NCI-H1436 treated with DMSO at 0.1 percent for 48 hours (cell line): ENCODE measurements around the gene SH2D4B.
A peak's percentile ranks its signal among the peaks of the same experiment; 100 is the strongest.
"Not testable (repeated sequence)": the region's sequence is repeated elsewhere in the genome, so short reads cannot be mapped to it uniquely, and the experiment has no call there.

Source experiments
- DNase-seq: peaks from one replicate; lab custom pipeline; 2025; lab: John Stamatoyannopoulos, UW

SH2D4B gene

DNA sequence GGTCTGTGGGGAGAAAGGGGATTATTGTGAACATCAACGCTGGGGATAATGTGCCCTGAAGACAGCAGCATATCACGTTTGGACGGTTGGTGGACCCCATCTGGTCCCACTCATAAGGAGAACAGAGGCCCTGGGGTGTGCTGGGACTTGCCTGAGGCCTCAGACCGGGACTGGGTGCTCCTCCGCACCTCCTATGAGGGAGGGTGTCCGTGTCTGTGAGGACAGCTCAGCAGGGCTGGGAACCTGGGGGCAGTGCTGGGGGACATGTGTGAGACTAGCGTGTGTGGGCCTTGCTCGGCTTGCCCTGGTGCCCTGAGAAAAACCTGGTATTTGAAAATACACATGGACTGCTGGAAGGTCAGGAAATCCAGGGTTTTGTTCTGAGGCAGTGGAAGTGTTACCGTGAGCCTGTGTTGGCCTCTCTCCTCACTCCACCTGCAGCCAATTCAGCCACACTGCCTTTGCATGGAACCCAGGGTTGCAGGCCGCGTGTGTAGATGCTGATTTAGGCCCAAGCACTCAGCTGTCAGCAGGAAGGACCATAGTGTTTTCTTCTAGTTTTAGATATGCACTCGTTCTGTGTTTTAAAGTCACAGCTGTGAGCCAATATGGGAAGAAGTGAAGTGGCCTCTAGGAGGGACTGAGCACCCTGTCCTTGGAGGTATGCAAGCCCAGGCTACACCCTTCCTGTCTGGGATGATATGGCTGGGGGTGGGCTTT lies 13.4 kb upstream of the SH2D4B start:
- no peak for DNase-seq

- no peak for DNase-seq
These were observed 11.5 kb upstream of the SH2D4B start for GRCh38 chr10:80526218-80526617.

DNA sequence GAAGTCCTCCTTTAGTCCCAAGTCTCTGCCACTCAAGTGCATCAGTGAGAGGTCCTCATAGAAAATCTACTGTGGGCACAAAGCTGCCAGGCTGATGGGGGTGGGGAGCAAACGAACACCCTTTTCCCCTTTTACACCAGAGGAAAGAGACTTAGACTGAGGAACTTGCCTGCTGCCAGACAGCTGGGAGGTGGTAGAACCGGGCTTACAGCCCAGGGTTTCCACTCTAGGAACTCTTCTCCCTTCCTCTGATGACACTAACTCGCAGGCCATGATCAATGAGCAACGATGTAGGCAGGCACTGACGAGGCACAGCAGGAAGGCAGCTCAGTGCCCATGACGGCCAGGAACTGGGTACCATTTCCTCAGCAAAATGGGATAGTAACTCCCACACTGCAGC lies 11.0 kb upstream of the SH2D4B start:
- DNase-seq: no peak

DNA sequence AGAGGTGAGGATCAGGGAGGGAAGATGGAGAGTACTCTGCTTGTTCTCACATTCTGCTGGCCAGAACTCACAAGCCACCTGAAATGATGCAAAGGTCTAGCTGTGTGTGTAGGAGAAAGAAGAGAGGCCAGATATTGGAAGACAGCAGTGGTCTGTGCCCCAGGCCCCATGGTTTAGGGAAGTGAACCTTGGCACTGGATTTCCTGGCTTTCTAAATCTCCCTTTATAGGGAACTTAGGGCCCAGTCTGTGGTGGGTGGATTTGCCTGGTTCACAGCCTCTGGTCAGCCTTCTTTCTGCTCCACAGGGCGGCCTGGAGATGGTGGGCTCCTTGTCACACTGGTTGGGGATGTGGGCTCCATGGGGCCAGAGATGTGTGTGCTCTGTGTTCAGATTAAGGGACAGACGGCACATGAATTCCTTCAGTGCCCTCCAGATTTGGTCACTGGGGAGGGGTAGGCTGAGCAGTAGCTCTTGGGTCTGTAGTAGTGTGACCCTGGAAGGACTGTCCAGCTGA lies 9.5 kb upstream of the SH2D4B start:
- DNase-seq: no peak

- DNase-seq: no peak
These were observed 8.8 kb upstream of the SH2D4B start for GRCh38 chr10:80528901-80529300.

DNA sequence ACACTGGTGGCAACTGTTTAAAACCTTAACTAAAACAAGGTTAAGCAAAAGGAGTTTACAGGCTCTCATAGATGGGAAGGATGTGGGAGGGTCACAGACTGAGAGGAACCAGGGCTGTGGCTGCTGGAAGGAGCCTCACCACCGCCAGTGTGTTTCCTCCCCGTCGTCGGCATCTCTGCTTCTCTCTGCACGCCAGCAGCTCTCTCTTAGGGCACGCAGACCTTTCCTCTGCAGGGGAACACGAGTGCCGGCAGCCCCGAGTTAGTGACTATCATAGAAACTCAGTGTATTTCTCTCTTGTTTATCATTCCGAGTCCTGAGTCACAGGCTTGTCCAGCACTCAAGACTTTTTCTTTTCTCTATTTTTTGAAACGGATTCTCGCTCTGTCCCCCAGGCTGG lies 8.1 kb upstream of the SH2D4B start:
- DNase-seq: no peak

GRCh38 chr10:80530251-80530650 lies 7.5 kb upstream of the SH2D4B start:
- DNase-seq: no peak

- no peak for DNase-seq
These were observed 6.9 kb upstream of the SH2D4B start for GRCh38 chr10:80530816-80531215.

- no peak for DNase-seq
These were observed 5.1 kb upstream of the SH2D4B start for GRCh38 chr10:80532571-80532970.

DNA sequence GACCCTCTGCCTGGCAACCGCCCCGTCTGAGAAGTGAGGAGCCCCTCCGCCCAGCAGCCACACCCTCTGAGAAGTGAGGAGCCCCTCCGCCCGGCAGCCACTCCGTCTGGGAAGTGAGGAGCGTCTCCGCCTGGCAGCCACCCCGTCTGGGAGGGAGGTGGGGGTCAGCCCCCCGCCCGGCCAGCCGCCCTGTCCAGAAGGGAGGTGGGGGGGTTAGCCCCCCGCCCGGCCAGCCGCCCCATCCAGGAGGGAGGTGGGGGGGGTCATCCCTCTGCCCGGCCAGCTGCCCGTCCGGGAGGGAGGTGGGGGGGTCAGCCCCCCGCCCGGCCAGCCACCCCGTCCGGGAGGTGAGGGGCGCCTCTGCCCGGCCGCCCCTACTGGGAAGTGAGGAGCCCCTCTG lies 3.6 kb upstream of the SH2D4B start:
- not testable (repeated sequence) for DNase-seq

- DNase-seq: not testable (repeated sequence)
These were observed 3.1 kb upstream of the SH2D4B start for GRCh38 chr10:80534646-80535045.

- peak; percentile 32 for DNase-seq
These were observed 1.9 kb upstream of the SH2D4B start for GRCh38 chr10:80535671-80536360.

GRCh38 chr10:80536361-80536835 lies 1.3 kb upstream of the SH2D4B start:
- no peak for DNase-seq

DNA sequence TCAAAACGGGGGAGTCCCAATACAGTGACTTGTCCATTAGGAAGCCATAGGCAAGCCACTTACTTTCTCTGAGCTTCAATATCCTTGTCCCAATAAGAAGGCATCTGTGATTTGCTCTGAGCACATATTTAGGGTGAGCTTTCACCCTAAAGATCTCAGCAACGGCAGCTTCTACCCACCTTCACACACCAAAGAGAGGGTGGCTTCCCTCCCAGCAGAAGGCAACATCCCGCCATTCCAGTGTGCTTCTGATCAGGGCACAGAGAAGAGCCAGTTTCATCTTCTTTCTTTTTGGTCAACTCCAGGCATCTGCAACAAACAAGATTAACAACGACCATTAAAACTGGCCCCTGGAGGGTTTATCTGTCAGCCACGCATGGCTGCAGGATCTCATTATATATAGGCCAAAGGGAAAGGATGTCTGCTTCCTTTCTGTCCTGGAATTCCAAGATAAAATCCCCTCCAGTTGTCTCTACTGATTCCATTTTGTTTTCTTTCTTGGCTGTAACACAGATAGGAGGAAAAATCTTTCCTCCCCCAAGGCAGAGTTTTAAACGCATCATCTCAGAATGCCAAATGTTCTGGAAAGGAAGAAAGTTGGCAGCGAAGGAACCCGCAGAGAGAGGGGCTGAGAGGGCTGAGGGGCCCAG lies 491 bp upstream of the SH2D4B start:
- no peak for DNase-seq

DNA sequence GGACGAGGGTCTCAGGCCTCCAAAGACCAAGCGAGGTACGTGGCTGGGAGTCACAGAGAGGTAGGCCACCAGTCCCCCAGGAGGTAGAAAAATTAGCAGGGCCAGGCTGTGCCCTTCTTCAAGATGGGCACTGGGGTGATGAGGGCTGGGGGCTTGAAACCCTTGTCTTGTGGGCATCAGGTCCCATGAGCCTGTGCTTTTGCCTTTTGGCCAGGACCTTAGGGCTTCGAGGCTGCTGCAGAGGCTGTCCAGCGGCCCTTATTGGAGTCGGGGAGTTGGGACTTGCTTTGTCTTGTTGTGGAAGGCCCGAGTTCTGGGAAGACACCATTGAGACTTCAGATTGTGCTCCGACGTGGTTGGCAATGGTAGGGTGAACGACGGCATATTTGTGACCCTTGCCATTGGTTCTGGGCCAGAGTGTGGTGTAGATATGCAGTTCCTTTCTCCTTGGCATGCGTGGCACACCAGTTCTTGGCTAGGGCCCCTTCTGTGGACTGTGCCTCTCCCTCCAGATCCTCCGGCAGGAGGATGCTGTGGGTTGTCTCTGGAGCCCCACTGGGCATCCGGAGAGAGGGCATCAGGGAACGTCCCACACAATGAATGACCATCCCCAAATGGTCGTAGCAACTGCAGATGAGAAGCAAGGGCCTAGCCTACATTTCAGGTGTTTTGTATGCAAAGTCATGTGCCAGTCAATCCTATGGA lies 931 bp downstream of the SH2D4B start:
- no peak for DNase-seq

GRCh38 chr10:80539421-80540031 lies 1.8 kb downstream of the SH2D4B start:
- no peak for DNase-seq

DNA sequence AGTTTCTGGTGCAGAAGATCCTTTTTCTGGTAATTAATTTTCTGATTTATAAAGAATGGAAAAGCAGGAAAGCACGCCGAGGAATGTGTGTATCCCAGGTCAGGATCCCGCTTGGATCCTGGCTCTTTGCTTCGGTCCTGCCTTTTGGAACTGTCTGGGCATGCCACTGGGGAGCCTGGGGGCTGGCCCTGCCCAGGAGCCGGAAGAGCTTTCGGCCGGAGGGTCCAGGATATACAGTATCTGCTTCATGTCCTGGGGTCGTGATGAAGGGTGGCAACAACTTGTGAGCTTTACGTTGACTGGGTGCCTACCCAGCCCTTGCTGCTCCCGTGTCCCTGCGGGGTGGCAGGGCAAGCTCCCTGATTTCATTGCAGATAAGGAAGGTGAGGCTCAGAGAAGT lies 2.4 kb downstream of the SH2D4B start:
- no peak for DNase-seq

DNA sequence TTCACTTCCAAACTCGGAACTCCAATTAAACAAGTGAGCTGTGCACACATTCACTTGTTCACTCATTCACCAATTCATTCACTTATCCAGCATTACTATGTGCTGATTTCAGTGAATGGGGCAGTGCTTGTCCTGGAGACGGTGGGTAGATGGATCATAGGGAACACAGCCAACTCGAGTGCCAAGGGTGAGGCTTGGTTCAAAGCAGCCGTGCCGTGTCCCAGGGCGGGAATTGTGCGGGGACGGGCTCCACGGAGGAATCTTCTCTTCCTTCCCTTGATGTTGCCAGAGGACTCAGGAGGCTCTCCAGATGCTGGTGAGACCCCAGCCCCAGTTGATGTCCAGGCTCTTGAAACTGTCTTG lies 2.9 kb downstream of the SH2D4B start:
- DNase-seq: no peak

GRCh38 chr10:80540981-80541750 lies 3.5 kb downstream of the SH2D4B start:
- no peak for DNase-seq

- no peak for DNase-seq
These were observed 4.4 kb downstream of the SH2D4B start for GRCh38 chr10:80542053-80542452.

GRCh38 chr10:80542652-80543318 lies 5.1 kb downstream of the SH2D4B start:
- DNase-seq: no peak
